SU-DHL-6 (cell line): Measurements from ENCODE around the gene SORCS2.

Experiments
- H2AFZ ChIP-seq: fragments of 200-600 bp; sonication (generic); 2 replicates; pipeline ENCODE4 v1.6.1; 2014; ENCODE audit warnings: low read depth, mild to moderate bottlenecking, moderate library complexity, mixed read lengths, antibody characterized with exemption, low read length; ENCODE audit not compliant: severe bottlenecking
- H3F3A ChIP-seq: fragments of 200-600 bp; shearing (Covaris generic); 2 replicates; pipeline ENCODE4 v1.6.0; 2016; ENCODE audit warnings: antibody characterized with exemption, mild to moderate bottlenecking; ENCODE audit not compliant: insufficient read depth
- H3K27ac ChIP-seq: fragments of 200-600 bp; sonication (generic); 2 replicates; pipeline ENCODE4 v1.5.1; 2016; ENCODE audit warnings: low read depth, mild to moderate bottlenecking, low read length, moderate library complexity, mixed read lengths
- H3K27me3 ChIP-seq: fragments of 200-600 bp; sonication (generic), shearing (Covaris generic); 2 replicates; pipeline ENCODE4 v1.6.0; 2014; ENCODE audit warnings: mild to moderate bottlenecking, low read length
- H3K36me3 ChIP-seq: fragments of 200-600 bp; sonication (generic); 2 replicates; pipeline ENCODE4 v1.6.1; 2014; ENCODE audit warnings: mild to moderate bottlenecking, low read length, mixed read lengths
- H3K4me2 ChIP-seq: fragments of 300-600, 200-600 bp; shearing (Covaris generic), sonication (generic); 2 replicates; pipeline ENCODE4 v1.6.0; 2014; ENCODE audit warnings: low read length, low read depth, mild to moderate bottlenecking; ENCODE audit not compliant: poor library complexity, severe bottlenecking
- H3K4me3 ChIP-seq: fragments of 200-600 bp; sonication (generic); 2 replicates; pipeline ENCODE4 v1.5.1; 2014; ENCODE audit warnings: antibody characterized with exemption, low read length, mild to moderate bottlenecking, mixed read lengths; ENCODE audit not compliant: insufficient read depth, poor library complexity, severe bottlenecking
- H3K79me2 ChIP-seq: fragments of 200-600 bp; sonication (generic); 2 replicates; pipeline ENCODE4 v1.6.1; 2014; ENCODE audit warnings: mild to moderate bottlenecking, low read length, moderate library complexity; ENCODE audit not compliant: insufficient read depth
- H3K9ac ChIP-seq: fragments of 200-600 bp; sonication (generic); 2 replicates; pipeline ENCODE4 v1.7.0; 2014; ENCODE audit warnings: mild to moderate bottlenecking, low read length
- H3K9me2 ChIP-seq: fragments of 200-600 bp; sonication (generic); replicated peaks from 2 replicates; pipeline ENCODE4 v1.6.1; 2014; ENCODE audit warnings: low read length; ENCODE audit not compliant: insufficient read depth
- H3K9me3 ChIP-seq: fragments of 200-600 bp; sonication (generic); 2 replicates; pipeline ENCODE4 v1.6.1; 2014; ENCODE audit warnings: low read length, mixed read lengths; ENCODE audit not compliant: insufficient read depth
- H4K20me1 ChIP-seq: fragments of 200-600 bp; sonication (generic); 2 replicates; pipeline ENCODE4 v1.6.1; 2014; ENCODE audit warnings: low read depth, mild to moderate bottlenecking, antibody characterized with exemption, low read length, moderate library complexity, mixed read lengths
- CTCF ChIP-seq: fragments of 200-600 bp; sonication (generic); IDR thresholded peaks from one replicate; pipeline ENCODE4 v1.5.1; 2017; ENCODE audit warnings: antibody characterized with exemption, mild to moderate bottlenecking, low read length, moderate library complexity; ENCODE audit not compliant: insufficient read depth, poor library complexity, severe bottlenecking
- EZH2phosphoT487 ChIP-seq: fragments of 200-600 bp; sonication (generic), shearing (Covaris generic); conservative IDR thresholded peaks from 2 replicates; pipeline ENCODE4 v1.6.1; 2018; ENCODE audit warnings: mild to moderate bottlenecking, antibody characterized with exemption, low read length, moderate library complexity, mixed read lengths

SORCS2 gene

GRCh38 chr4:7287274-7287917 lies 95.1 kb downstream of the SORCS2 start:
- Histone ChIP-seq H3F3A (no peaks in the 10 kb centered on the region), H3K4me3 (no peak overlapping the region), H3K27me3 (no peaks in the 10 kb centered on the region), H3K9me2 (no peaks in the 10 kb centered on the region), H4K20me1 (no peaks in the 10 kb centered on the region), H3K9ac (no peak overlapping the region), H3K9me3 (no peaks in the 10 kb centered on the region), H3K79me2 (no peaks in the 10 kb centered on the region), H3K4me2 (no peak overlapping the region), H2AFZ (no peak overlapping the region), H3K36me3 (no peaks in the 10 kb centered on the region), H3K27ac (no peak overlapping the region)
- TF ChIP-seq EZH2phosphoT487 = no peak
- no peak for TF ChIP-seq CTCF

GRCh38 chr4:7287918-7288280 lies 95.6 kb downstream of the SORCS2 start:
- H3K9ac ChIP-seq = no peak overlapping the region
- H3K79me2 ChIP-seq = no peaks in the 10 kb centered on the region
- no peaks in the 10 kb centered on the region for H3F3A ChIP-seq

GRCh38 chr4:7288751-7289523 lies 96.6 kb downstream of the SORCS2 start:
- TF ChIP-seq CTCF (no peak), EZH2phosphoT487 (no peak)
- H3K27me3 ChIP-seq = no peaks in the 10 kb centered on the region

More at GRCh38 chr4:7287918-7288280, 95.6 kb downstream of the SORCS2 start:
- Histone ChIP-seq H3K4me3 (no peak overlapping the region), H2AFZ (no peak overlapping the region), H4K20me1 (no peaks in the 10 kb centered on the region), H3K4me2 (no peak overlapping the region), H3K27ac (no peak overlapping the region), H3K9me3 (no peaks in the 10 kb centered on the region), H3K36me3 (no peaks in the 10 kb centered on the region), H3K9me2 (no peaks in the 10 kb centered on the region), H3K27me3 (no peaks in the 10 kb centered on the region)
- no peak for TF ChIP-seq EZH2phosphoT487
- no peak for TF ChIP-seq CTCF

More at GRCh38 chr4:7288751-7289523, 96.6 kb downstream of the SORCS2 start:
- Histone ChIP-seq H3K36me3 (no peaks in the 10 kb centered on the region), H3K4me3 (no peak overlapping the region), H3K27ac (no peak overlapping the region), H3K9ac (no peak overlapping the region), H3K9me3 (no peaks in the 10 kb centered on the region), H4K20me1 (no peaks in the 10 kb centered on the region), H3K4me2 (no peak overlapping the region), H3K9me2 (no peaks in the 10 kb centered on the region), H3K79me2 (no peaks in the 10 kb centered on the region), H3F3A (no peaks in the 10 kb centered on the region), H2AFZ (no peak overlapping the region)
